Stimulated activated CD8-positive, alpha-beta memory T cell treated with anti-CD3 and anti-CD28 coated beads, Interleukin-12 subunit alpha, Interleukin-12 subunit beta, amount 100 ng/mL, for 1 hour (primary cell): Measurements from ENCODE around the gene GGTA1.
"Not testable (repeated sequence)": the region's sequence is repeated elsewhere in the genome, so short reads cannot be mapped to it uniquely, and the experiment has no call there.

Experiments
- DNase-seq: peaks from one replicate; pipeline ENCODE4 v3.0.0-alpha.2; 2020; ENCODE audit warnings: low read depth

Gene GGTA1

DNA sequence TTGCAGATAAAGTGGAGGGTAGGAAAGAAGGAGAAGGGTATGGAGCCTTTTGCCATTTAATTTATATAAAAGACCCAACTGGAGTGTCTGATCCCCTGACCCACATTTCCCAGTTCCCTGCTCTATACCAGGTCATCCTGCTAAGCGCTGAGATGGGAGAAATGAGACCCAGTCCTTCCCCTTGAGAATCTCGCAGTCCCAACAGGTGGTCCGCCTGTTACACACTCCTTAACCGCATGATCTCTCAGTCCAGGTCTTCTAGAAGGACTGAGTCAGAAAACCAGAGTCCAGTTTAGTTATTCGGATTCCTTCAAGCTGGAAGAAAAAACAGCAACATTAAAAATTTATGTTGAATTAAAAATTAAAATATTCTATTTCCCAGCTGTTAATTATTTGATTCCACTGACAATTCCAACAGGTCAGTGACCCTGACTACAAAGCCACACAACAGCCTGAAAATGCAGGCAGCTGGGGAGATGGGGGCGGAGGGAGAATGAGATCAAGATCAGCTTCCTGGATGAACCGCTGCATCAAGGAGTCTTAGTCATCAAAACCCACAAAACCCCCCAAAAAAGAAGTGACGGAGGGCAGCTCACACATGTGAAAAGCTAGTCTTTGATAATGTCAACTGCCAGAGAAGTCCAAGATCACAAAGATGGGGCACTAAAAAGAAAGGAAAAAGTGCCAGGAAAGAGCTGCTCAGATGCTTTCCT lies 44.0 kb downstream of the GGTA1 start:
- peak; percentile 7 for DNase-seq

GRCh38 chr9:121454972-121455371 lies 44.7 kb downstream of the GGTA1 start:
- no peak for DNase-seq

DNA sequence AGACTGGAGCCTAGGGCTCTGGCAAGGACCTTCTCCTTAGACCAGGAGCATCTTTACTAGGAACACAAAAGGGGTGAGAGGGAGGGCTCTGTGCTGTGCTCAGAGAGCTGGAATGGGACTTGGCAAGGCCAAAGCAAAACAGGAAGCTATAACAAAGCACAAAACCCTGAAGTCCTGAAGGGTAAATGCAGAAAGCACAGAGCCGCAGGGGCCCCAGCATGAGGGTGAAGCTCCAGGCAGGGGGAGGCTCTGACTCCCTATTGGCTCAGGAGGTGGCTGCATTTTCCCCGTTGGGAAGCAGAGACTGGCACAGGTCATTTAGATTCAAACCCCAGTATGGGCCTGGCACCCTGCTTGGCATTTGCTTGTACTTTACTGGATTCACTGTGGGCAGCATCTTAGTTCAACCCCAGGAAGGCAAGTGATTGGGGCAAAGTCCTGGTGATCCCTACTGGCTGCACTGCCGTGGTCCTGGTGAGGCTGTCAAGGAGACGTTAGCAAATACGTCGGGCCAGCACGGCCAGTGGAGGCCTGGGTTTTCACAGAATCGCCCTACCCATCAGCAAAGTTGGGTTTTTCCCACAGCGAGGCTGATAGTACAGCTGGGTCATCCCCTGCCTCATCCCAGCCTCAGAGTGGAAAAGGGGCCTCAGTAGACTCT lies 46.3 kb downstream of the GGTA1 start:
- no peak for DNase-seq

DNA sequence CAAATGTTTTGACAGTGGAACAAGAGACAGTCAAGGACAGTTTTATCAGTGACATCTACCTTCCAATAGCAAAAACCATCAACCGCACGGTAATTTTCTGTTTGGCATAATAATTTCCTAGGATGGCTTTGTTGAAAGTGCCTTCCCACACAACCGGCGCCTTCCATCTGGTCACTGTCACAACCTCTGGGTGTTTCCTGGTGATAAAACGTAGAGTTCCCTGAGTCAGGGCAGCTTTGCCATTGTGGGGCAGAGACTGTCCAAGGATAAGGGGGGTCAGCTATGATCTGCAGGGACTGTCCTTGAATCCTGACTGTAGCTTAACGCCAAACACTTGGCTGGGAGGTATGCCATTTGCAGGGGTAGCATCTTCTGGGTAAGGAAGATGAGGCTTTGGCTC lies 47.6 kb downstream of the GGTA1 start:
- DNase-seq, result no peak

DNA sequence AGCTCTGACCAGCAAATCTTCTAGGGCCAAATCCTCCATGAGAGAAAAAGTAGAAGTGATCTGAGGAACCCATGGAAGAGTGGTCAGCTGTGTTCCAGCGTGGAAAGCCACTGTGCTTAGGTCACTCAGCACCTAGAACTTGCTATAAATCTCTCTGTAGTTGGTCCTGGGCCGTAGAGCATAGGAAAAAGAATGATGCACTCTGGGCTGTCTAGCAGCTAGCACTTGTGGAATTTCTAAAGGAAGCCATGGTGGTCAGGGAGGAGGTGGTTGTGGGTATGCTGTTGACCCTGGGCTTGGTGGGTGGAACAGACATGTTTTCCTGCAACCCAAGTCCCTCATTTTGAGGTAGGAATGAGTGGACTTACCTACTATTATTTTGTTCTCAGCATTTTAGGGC lies 48.1 kb downstream of the GGTA1 start:
- DNase-seq, result no peak

- DNase-seq, result no peak
Observed at GRCh38 chr9:121450241-121450640, 49.4 kb downstream of the GGTA1 start.

DNA sequence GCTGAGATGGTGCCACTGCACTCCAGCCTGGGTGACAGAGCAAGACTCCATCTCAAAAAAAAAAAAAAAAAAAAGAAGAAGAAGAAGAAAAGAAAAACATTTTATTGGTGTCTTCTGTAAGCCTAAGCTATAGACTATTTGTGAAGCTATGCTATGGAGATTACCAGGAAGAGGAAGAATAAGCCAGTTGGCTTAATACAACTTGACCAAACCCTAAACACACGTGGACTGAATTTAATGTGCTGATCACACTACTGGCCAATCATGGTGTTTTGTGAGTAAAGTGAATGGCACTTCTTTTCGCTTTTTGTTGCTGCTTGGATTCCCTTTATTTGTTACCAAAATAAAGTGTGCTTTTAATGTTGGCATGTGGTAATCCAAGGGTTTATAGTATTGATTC lies 49.9 kb downstream of the GGTA1 start:
- no peak for DNase-seq

DNA sequence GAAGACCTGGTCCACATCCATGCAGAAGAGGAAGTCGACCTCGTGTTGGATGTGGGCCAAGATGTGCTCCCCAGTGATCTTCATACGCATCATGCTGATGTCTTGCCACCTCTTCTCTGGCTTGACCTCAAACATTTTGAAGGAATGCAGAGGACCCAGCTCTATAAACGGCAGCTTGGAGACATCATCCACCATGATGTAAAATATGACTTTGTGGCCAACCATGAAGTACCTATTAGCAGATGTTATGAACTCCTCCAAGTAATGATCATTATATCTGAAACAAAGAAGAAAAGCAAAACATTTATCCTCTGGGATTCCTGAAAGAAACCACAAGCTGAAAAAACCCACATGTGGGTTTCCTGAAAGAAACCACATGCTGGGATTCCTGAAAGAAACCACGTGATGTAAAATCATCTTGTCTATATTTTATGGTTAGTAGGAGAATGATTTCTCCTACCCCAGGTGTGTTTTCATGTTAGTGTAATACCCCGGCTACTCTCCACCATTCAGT lies 52.3 kb downstream of the GGTA1 start:
- DNase-seq, result no peak

DNA sequence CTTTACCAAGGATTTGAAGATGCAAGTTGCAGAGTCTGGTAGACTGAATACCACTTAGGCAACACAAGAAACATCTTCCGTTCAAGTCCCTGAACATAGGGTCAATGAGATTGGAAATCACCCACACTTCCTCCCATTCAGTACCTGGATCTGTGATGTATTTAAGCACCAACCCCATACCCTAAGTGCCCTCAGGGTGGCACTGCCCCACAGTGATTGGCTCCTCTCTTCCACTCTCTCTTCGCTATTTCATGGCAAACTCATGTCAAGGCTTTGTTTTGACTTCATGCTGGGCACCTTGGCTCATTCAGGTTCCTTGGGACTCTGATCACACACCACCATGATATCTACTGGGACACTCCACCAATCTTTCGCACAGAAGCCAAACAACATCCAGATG lies 53.7 kb downstream of the GGTA1 start:
- no peak for DNase-seq

- DNase-seq, result no peak
Observed at GRCh38 chr9:121443981-121444380, 55.7 kb downstream of the GGTA1 start.

GRCh38 chr9:121441165-121441564 lies 58.5 kb downstream of the GGTA1 start:
- DNase-seq, result no peak

DNA sequence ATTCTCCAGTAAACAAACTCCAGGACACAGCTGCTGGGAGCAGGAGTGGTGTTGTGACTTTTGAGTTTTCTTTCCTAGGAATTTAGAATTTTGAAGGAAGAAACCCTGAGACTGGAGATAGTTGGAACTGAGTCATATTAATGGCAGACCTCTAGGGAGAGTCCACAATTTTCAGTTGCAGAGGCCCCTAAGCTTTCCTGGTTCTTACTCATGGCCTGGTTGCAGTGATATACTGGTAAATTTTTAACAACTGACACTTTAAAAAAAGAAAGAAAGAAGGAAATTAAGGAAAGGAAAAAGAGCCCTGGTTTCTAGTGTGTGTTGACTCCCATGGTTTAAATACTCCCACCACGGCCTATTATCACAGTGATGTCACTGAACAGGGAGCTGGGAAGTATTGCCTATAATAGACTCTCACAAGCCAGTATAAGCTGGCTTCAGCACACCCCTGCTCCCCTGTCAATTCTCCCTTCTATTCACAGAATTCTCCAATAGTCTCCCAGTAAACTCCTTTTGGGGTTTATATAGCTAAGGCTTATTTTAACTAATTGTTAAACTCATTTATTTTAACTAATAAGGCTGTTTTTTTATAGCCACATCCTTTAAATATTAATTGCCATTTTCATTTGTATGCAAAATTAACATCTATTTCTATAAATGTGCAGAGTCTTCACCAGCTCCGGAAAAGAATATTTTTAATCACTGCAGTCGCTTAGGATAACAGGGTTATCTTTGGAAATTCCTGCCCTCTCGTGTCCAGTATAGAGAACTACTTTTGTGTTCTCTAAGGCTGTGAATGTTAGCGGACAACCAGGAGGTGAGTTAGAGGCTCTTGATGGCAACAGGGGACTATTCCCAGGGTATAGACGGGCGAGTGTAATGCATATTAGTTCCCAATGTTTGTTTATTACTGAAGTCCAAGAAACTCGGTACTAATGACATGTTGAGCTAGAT lies 59.7 kb downstream of the GGTA1 start:
- no peak for DNase-seq

DNA sequence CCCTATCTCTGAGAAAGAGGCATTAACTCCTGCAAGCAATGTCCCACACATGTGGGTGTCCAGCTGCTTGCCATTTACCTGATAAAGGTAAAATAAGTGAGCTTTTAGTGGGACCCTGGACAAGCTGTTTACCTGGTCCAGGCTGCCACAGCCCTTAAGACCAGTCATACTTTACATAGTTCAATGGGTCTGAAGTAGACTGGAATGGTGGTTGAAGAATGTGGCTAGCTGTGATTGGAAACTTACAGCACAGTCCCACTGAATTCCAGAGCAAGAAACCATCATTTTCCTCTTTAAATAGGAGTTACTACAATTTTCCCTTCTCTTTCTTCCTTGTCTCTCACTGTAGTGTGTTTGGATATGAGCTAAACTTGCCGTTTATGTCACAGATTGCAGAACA lies 60.6 kb downstream of the GGTA1 start:
- DNase-seq, result no peak

GRCh38 chr9:121437891-121438290 lies 61.8 kb downstream of the GGTA1 start:
- no peak for DNase-seq

- DNase-seq, result not testable (repeated sequence)
Observed at GRCh38 chr9:121437046-121437445, 62.6 kb downstream of the GGTA1 start.

GRCh38 chr9:121434969-121435368 lies 64.7 kb downstream of the GGTA1 start:
- no peak for DNase-seq

GRCh38 chr9:121427899-121428298 lies 71.7 kb downstream of the GGTA1 start:
- DNase-seq, result no peak

DNA sequence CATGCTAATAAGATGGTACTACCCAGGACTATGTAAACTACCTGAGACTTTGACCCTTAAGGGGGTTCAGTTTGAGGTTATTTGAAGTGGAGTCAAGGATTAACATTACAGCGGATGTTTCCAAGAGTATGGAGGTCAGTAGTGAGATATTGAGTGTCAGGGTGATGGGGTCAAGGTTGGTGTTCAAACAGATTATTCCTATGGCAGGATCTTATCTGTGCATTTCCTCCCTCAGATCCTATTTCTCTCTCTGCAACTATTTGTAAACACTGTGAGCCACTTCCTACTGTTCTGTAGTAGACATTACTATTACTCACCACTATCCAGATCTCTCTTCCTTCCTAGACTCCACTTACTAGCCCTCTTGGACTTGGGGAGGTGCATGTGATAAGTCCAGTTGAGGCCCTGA lies 75.6 kb downstream of the GGTA1 start:
- no peak for DNase-seq

DNA sequence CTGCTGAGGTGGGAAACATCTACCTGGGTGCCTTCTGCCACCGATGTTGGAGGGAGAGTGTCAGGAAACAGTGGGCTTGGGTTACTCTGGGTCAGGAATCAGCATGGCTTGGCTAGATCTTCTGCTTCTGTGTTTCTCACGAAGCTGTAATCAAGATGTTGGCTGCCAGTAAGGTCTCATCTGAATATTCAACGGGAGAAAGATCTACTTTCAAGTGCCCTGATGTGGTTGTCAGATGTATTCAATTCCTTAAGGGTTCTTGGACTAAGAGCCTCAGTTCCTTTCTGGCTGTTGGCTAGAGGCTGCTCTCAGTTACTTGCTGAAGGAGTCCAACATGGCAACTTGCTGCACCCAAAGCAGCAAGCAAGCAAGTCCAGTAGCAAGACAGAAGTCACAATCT lies 87.7 kb downstream of the GGTA1 start:
- no peak for DNase-seq

GRCh38 chr9:121405899-121406298 lies 93.7 kb downstream of the GGTA1 start:
- DNase-seq, result no peak
